ENCODE data around the gene BAIAP3.
A peak's percentile ranks its signal among the peaks of the same experiment; 100 is the strongest.

Gene BAIAP3

GRCh38 chr16:1362807-1363206 lies 29.4 kb downstream of the BAIAP3 start:
- H3K9me3 ChIP-seq (ENCODE audit: insufficient read depth, low read length): no peaks in the 10 kb centered on the region
- H3K9ac ChIP-seq (ENCODE audit: insufficient read length, low read depth): no peak overlapping the region
- no peaks in the 10 kb centered on the region for H3K27me3 ChIP-seq (ENCODE audit: insufficient read depth, insufficient read length)
- no peak overlapping the region for H3K4me3 ChIP-seq (ENCODE audit: insufficient read length, low read depth)
- H3K4me1 ChIP-seq (ENCODE audit: insufficient read depth, insufficient read length): peaks cover 2% of the 10 kb centered on the region
- no peak for DNase-seq (ENCODE audit: low read depth, low spot score)
- TF ChIP-seq YY1 (IDR thresholded peaks at IDR 0.05; ENCODE audit: insufficient read depth, insufficient read length): no peak
- no peak for TF ChIP-seq ZNF274 (IDR thresholded peaks at IDR 0.05; ENCODE audit: low read depth, low read length)
- no peak for TF ChIP-seq SUZ12 (IDR thresholded peaks at IDR 0.05; ENCODE audit: extremely low read depth, insufficient read depth, insufficient read length)
- peaks cover 81% of the 10 kb centered on the region for H3K36me3 ChIP-seq (ENCODE audit: insufficient read depth, insufficient read length, low read length)

- Histone ChIP-seq H3K9ac (ENCODE audit: insufficient read length, low read depth) (no peak overlapping the region), H3K4me1 (ENCODE audit: insufficient read depth, insufficient read length) (peaks cover 2% of the 10 kb centered on the region), H3K4me3 (ENCODE audit: insufficient read length, low read depth) (no peak overlapping the region), H3K36me3 (ENCODE audit: insufficient read depth, insufficient read length, low read length) (peaks cover 80% of the 10 kb centered on the region), H3K9me3 (ENCODE audit: insufficient read depth, low read length) (no peaks in the 10 kb centered on the region), H3K27me3 (ENCODE audit: insufficient read depth, insufficient read length) (no peaks in the 10 kb centered on the region)
- TF ChIP-seq SUZ12 (IDR thresholded peaks at IDR 0.05; ENCODE audit: extremely low read depth, insufficient read depth, insufficient read length) (no peak), YY1 (IDR thresholded peaks at IDR 0.05; ENCODE audit: insufficient read depth, insufficient read length) (no peak), ZNF274 (IDR thresholded peaks at IDR 0.05; ENCODE audit: low read depth, low read length) (no peak)
- peak; percentile 40 for DNase-seq (ENCODE audit: low read depth, low spot score)
Observed at GRCh38 chr16:1363501-1364041, 30.1 kb downstream of the BAIAP3 start.

- Histone ChIP-seq H3K27me3 (ENCODE audit: insufficient read depth, insufficient read length) (no peaks in the 10 kb centered on the region), H3K9ac (ENCODE audit: insufficient read length, low read depth) (no peak overlapping the region), H3K4me3 (ENCODE audit: insufficient read length, low read depth) (no peak overlapping the region), H3K4me1 (ENCODE audit: insufficient read depth, insufficient read length) (peaks cover 2% of the 10 kb centered on the region), H3K36me3 (ENCODE audit: insufficient read depth, insufficient read length, low read length) (peaks cover 78% of the 10 kb centered on the region), H3K9me3 (ENCODE audit: insufficient read depth, low read length) (no peaks in the 10 kb centered on the region)
- DNase-seq (ENCODE audit: low read depth, low spot score): no peak
- TF ChIP-seq YY1 (IDR thresholded peaks at IDR 0.05; ENCODE audit: insufficient read depth, insufficient read length) (no peak), ZNF274 (IDR thresholded peaks at IDR 0.05; ENCODE audit: low read depth, low read length) (no peak), SUZ12 (IDR thresholded peaks at IDR 0.05; ENCODE audit: extremely low read depth, insufficient read depth, insufficient read length) (no peak)
Observed at GRCh38 chr16:1364510-1364909, 31.1 kb downstream of the BAIAP3 start.

- no peaks in the 10 kb centered on the region for H3K27me3 ChIP-seq (ENCODE audit: insufficient read depth, insufficient read length)
- H3K9ac ChIP-seq (ENCODE audit: insufficient read length, low read depth): no peak overlapping the region
- TF ChIP-seq SUZ12 (IDR thresholded peaks at IDR 0.05; ENCODE audit: extremely low read depth, insufficient read depth, insufficient read length) (no peak), YY1 (IDR thresholded peaks at IDR 0.05; ENCODE audit: insufficient read depth, insufficient read length) (no peak)
- peaks cover 77% of the 10 kb centered on the region for H3K36me3 ChIP-seq (ENCODE audit: insufficient read depth, insufficient read length, low read length)
- no peaks in the 10 kb centered on the region for H3K9me3 ChIP-seq (ENCODE audit: insufficient read depth, low read length)
- DNase-seq (ENCODE audit: low read depth, low spot score): no peak
- H3K4me1 ChIP-seq (ENCODE audit: insufficient read depth, insufficient read length): peaks cover 2% of the 10 kb centered on the region
- no peak overlapping the region for H3K4me3 ChIP-seq (ENCODE audit: insufficient read length, low read depth)
Observed at GRCh38 chr16:1366060-1366711, 32.7 kb downstream of the BAIAP3 start.

GRCh38 chr16:1366712-1367299 lies 33.4 kb downstream of the BAIAP3 start:
- H3K9me3 ChIP-seq (ENCODE audit: insufficient read depth, low read length): no peaks in the 10 kb centered on the region
- H3K4me1 ChIP-seq (ENCODE audit: insufficient read depth, insufficient read length): peaks cover 2% of the 10 kb centered on the region
- peaks cover 79% of the 10 kb centered on the region for H3K36me3 ChIP-seq (ENCODE audit: insufficient read depth, insufficient read length, low read length)
- H3K27me3 ChIP-seq (ENCODE audit: insufficient read depth, insufficient read length): no peaks in the 10 kb centered on the region
- H3K9ac ChIP-seq (ENCODE audit: insufficient read length, low read depth): no peak overlapping the region
- no peak for TF ChIP-seq YY1 (IDR thresholded peaks at IDR 0.05; ENCODE audit: insufficient read depth, insufficient read length)
- no peak for TF ChIP-seq SUZ12 (IDR thresholded peaks at IDR 0.05; ENCODE audit: extremely low read depth, insufficient read depth, insufficient read length)
- TF ChIP-seq ZNF274 (IDR thresholded peaks at IDR 0.05; ENCODE audit: low read depth, low read length): no peak
- no peak for DNase-seq (ENCODE audit: low read depth, low spot score)
- H3K4me3 ChIP-seq (ENCODE audit: insufficient read length, low read depth): no peak overlapping the region

- Histone ChIP-seq H3K4me1 (ENCODE audit: insufficient read depth, insufficient read length) (peaks cover 5% of the 10 kb centered on the region), H3K36me3 (ENCODE audit: insufficient read depth, insufficient read length, low read length) (peaks cover 76% of the 10 kb centered on the region), H3K9ac (ENCODE audit: insufficient read length, low read depth) (no peak overlapping the region), H3K27me3 (ENCODE audit: insufficient read depth, insufficient read length) (no peaks in the 10 kb centered on the region), H3K9me3 (ENCODE audit: insufficient read depth, low read length) (no peaks in the 10 kb centered on the region), H3K4me3 (ENCODE audit: insufficient read length, low read depth) (no peak overlapping the region)
- TF ChIP-seq SUZ12 (IDR thresholded peaks at IDR 0.05; ENCODE audit: extremely low read depth, insufficient read depth, insufficient read length) (no peak), ZNF274 (IDR thresholded peaks at IDR 0.05; ENCODE audit: low read depth, low read length) (no peak), YY1 (IDR thresholded peaks at IDR 0.05; ENCODE audit: insufficient read depth, insufficient read length) (no peak)
- DNase-seq (ENCODE audit: low read depth, low spot score): no peak
Observed at GRCh38 chr16:1367486-1368174, 34.2 kb downstream of the BAIAP3 start.
